DOHH2 (cell line): Measurements from ENCODE around the gene KRTAP10-1.

Experiments
- H3F3A ChIP-seq: fragments of 200-600 bp; sonication (generic), shearing (Covaris generic); 2 replicates; pipeline ENCODE4 v1.6.0; 2016; ENCODE audit warnings: antibody characterized with exemption, mild to moderate bottlenecking; ENCODE audit not compliant: control insufficient read depth, insufficient read depth
- H3K27ac ChIP-seq: fragments of 200-600 bp; sonication (generic); 2 replicates; pipeline ENCODE4 v1.5.1; 2014; ENCODE audit warnings: low read depth, mild to moderate bottlenecking, low read length, moderate library complexity
- H3K27me3 ChIP-seq: fragments of 200-600 bp; sonication (generic); 2 replicates; pipeline ENCODE4 v1.6.1; 2014; ENCODE audit warnings: mild to moderate bottlenecking, low read length, mixed read lengths; ENCODE audit not compliant: control insufficient read depth
- H3K36me3 ChIP-seq: fragments of 200-600 bp; sonication (generic); 2 replicates; pipeline ENCODE4 v1.6.1; 2014; ENCODE audit warnings: mild to moderate bottlenecking, low read length, moderate library complexity, mixed read lengths; ENCODE audit not compliant: control insufficient read depth
- H3K4me1 ChIP-seq: fragments of 200-600 bp; sonication (generic); 2 replicates; pipeline ENCODE4 v1.6.1; 2014; ENCODE audit warnings: mild to moderate bottlenecking, low read length, mixed read lengths; ENCODE audit not compliant: control insufficient read depth
- H3K4me2 ChIP-seq: fragments of 200-600 bp; sonication (generic); 2 replicates; pipeline ENCODE4 v1.6.0; 2014; ENCODE audit warnings: mild to moderate bottlenecking, low read length, moderate library complexity
- H3K4me3 ChIP-seq: fragments of 200-600 bp; sonication (generic); 2 replicates; pipeline ENCODE4 v1.5.1; 2014; ENCODE audit warnings: mild to moderate bottlenecking, low read length, mixed read lengths
- H3K79me2 ChIP-seq: fragments of 200-600 bp; sonication (generic); 2 replicates; pipeline ENCODE4 v1.6.1; 2014; ENCODE audit warnings: mild to moderate bottlenecking, low read length, mixed read lengths; ENCODE audit not compliant: control insufficient read depth
- H3K9me2 ChIP-seq: fragments of 200-600 bp; sonication (generic); replicated peaks from 2 replicates; pipeline ENCODE4 v1.6.1; 2014; ENCODE audit warnings: mild to moderate bottlenecking, low read length, mixed read lengths; ENCODE audit not compliant: control insufficient read depth
- H3K9me3 ChIP-seq: fragments of 200-600 bp; sonication (generic); 2 replicates; pipeline ENCODE4 v1.6.1; 2014; ENCODE audit warnings: antibody characterized with exemption, low read length, mixed read lengths; ENCODE audit not compliant: control insufficient read depth, insufficient read depth
- H4K20me1 ChIP-seq: fragments of 200-600 bp; sonication (generic); 2 replicates; pipeline ENCODE4 v1.6.0; 2014; ENCODE audit warnings: low read depth, mild to moderate bottlenecking, antibody characterized with exemption, low read length, moderate library complexity; ENCODE audit not compliant: control insufficient read depth, insufficient read depth
- CTCF ChIP-seq: fragments of 200-600 bp; sonication (generic); IDR thresholded peaks from one replicate; pipeline ENCODE4 v1.5.1; 2014; ENCODE audit warnings: antibody characterized with exemption, mild to moderate bottlenecking, low read depth, low read length; ENCODE audit not compliant: poor library complexity, severe bottlenecking
- EZH2phosphoT487 ChIP-seq: fragments of 200-600 bp; sonication (generic); IDR thresholded peaks from 2 replicates; pipeline ENCODE4 v1.6.1; 2017; ENCODE audit warnings: borderline replicate concordance, mild to moderate bottlenecking, antibody characterized with exemption, low read length, moderate library complexity, mixed read lengths

Gene KRTAP10-1

DNA sequence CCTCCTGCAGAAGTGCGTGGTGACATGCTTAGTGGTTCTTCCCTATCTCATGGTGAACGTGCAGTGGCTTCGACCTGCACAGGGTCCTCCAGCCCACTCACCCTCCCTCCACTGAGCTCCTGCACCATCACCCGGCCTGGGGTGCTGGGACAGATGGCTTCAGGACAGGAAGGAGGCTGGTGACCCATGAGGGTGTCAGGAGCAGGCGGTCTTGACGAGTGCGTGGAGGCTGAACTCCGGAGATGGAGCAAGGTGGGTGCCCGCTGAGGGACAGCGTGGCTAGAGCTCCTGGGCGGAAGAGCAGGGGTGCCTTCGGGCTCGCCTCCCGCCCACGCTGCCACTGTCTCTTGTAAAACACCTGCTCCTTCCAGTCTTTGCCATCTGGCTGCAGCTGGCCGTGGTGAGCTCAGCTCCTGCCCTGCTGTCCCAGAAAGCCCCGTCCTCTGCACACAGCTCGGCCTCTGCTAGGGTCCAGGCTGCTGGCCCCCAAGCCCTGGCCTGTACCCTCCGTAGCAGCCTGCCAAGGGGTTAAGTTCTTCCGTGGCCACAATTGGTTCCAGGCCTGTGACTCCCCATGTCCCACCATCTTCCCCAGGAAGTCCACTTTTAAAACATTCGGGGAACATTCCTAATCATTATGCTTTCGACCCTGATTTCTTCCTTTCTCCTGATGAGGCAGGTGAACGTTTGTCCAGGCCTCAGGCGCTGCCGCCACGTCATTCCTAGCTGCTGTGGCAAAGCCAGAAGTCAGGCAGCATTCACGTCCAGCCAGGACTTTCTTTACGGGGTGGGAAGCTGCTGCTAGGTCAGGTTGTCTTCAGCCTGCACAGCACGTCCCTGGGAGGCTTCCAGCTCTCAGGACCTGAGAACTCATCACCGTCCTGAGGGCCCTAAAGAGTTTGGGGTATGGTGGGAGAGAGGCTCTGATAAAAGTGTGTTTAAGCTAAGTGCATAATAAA is 8.1 kb downstream of the KRTAP10-1 start:
- no peak for TF ChIP-seq CTCF
- no peak for TF ChIP-seq EZH2phosphoT487
- no peaks in the 10 kb centered on the region for H3K27me3 ChIP-seq
- no peaks in the 10 kb centered on the region for H3K9me2 ChIP-seq
- no peaks in the 10 kb centered on the region for H3K79me2 ChIP-seq
- no peak overlapping the region for H3K27ac ChIP-seq
- no peak overlapping the region for H3K4me2 ChIP-seq
- H3K36me3 ChIP-seq, result no peaks in the 10 kb centered on the region
- H3K4me3 ChIP-seq, result no peak overlapping the region
- no peaks in the 10 kb centered on the region for H3K9me3 ChIP-seq
- H3F3A ChIP-seq, result no peaks in the 10 kb centered on the region
- no peaks in the 10 kb centered on the region for H4K20me1 ChIP-seq
- no peaks in the 10 kb centered on the region for H3K4me1 ChIP-seq

DNA sequence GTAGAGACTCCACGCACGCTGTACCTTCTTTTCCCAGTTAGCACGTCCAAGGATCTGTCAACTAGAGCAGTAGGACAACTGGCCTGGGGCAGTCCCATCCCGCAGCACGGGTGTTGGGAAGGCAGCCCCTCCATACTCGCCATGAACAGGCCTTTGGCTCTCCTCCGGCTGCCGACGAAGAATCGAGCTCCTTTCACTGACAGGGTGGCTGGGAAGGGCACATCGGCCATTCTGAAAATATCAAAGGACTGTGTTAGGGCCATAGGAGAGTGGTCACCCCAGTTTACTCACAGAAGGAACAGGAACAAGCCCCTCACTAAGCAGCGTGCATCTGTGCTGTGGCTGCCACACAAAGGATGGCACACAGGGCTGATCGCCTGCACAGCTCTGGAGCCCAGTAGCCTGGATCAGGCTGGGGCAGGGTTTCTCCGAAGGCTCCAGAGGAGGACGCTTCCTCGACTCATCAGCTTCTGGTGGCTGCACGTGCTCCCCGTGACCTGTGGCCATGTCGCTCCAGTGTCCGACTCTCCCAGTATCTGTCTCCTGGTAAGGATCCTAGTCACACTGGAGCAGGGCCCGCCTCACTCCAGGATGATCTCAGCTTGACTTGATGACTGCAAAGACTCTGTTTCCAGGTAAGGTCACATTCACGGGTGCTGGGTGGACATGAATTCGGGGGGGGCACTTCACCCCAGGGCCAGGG is 8.9 kb downstream of the KRTAP10-1 start:
- Histone ChIP-seq H3K27me3 (no peaks in the 10 kb centered on the region), H3K36me3 (no peaks in the 10 kb centered on the region), H3K9me3 (no peaks in the 10 kb centered on the region), H3K79me2 (no peaks in the 10 kb centered on the region), H3K4me2 (no peak overlapping the region), H4K20me1 (no peaks in the 10 kb centered on the region), H3F3A (no peaks in the 10 kb centered on the region), H3K4me1 (no peaks in the 10 kb centered on the region), H3K9me2 (no peaks in the 10 kb centered on the region), H3K27ac (no peak overlapping the region), H3K4me3 (no peak overlapping the region)
- TF ChIP-seq CTCF (no peak), EZH2phosphoT487 (no peak)

GRCh38 chr21:44530221-44530902 is 9.6 kb downstream of the KRTAP10-1 start:
- H3K27me3 ChIP-seq, result no peaks in the 10 kb centered on the region
- H3K9me3 ChIP-seq, result no peaks in the 10 kb centered on the region
- H3K79me2 ChIP-seq, result no peaks in the 10 kb centered on the region
- no peak overlapping the region for H3K27ac ChIP-seq
- H3K36me3 ChIP-seq, result no peaks in the 10 kb centered on the region
- H3K4me2 ChIP-seq, result no peak overlapping the region
- no peak overlapping the region for H3K4me3 ChIP-seq
- H3F3A ChIP-seq, result no peaks in the 10 kb centered on the region
- H4K20me1 ChIP-seq, result no peaks in the 10 kb centered on the region
- TF ChIP-seq CTCF (no peak), EZH2phosphoT487 (no peak)
- no peaks in the 10 kb centered on the region for H3K4me1 ChIP-seq
- H3K9me2 ChIP-seq, result no peaks in the 10 kb centered on the region
